ENCODE results near the gene TRIM8.
A peak's percentile ranks its signal among the peaks of the same experiment; 100 is the strongest.
"Not testable (repeated sequence)": the region's sequence is repeated elsewhere in the genome, so short reads cannot be mapped to it uniquely, and the experiment has no call there.

Gene TRIM8

GRCh38 chr10:102656026-102656425 lies 11.7 kb downstream of the TRIM8 start:
- Histone ChIP-seq H3K27ac (ENCODE audit: low read depth, low read length) (no peak overlapping the region), H3K4me3 (ENCODE audit: low read depth in 1 of 5, low read length in 5 of 5) (no peak overlapping the region), H3K4me1 (ENCODE audit: control insufficient read depth in 5 of 5, insufficient read depth in 5 of 5, low read length in 5 of 5) (peaks cover 7 to 60% (median 51%) of the 10 kb centered on the region in 5 donors), H3K36me3 (ENCODE audit: control insufficient read depth in 5 of 5, insufficient read depth in 5 of 5, low read length in 5 of 5) (peaks cover 0 to 78% (median 71%) of the 10 kb centered on the region in 5 donors), H3K9ac (ENCODE audit: low read length in 5 of 5) (no peak overlapping the region), H3K9me3 (ENCODE audit: control insufficient read depth in 5 of 5, low read length in 5 of 5) (no peaks in the 10 kb centered on the region), H3K27me3 (ENCODE audit: control insufficient read depth in 5 of 5, insufficient read depth in 4 of 5, low read length in 5 of 5) (no peaks in the 10 kb centered on the region)

- Histone ChIP-seq H3K9ac (ENCODE audit: low read length in 5 of 5) (no peak overlapping the region), H3K27ac (ENCODE audit: low read depth, low read length) (peak overlapping the region; percentile 57), H3K27me3 (ENCODE audit: control insufficient read depth in 5 of 5, insufficient read depth in 4 of 5, low read length in 5 of 5) (no peaks in the 10 kb centered on the region), H3K9me3 (ENCODE audit: control insufficient read depth in 5 of 5, low read length in 5 of 5) (no peaks in the 10 kb centered on the region), H3K36me3 (ENCODE audit: control insufficient read depth in 5 of 5, insufficient read depth in 5 of 5, low read length in 5 of 5) (peaks cover 0 to 69% (median 63%) of the 10 kb centered on the region in 5 donors), H3K4me3 (ENCODE audit: low read depth in 1 of 5, low read length in 5 of 5) (no peak overlapping the region), H3K4me1 (ENCODE audit: control insufficient read depth in 5 of 5, insufficient read depth in 5 of 5, low read length in 5 of 5) (peaks cover 7 to 56% (median 49%) of the 10 kb centered on the region in 5 donors)
These were observed 12.6 kb downstream of the TRIM8 start for GRCh38 chr10:102656791-102657371.

DNA sequence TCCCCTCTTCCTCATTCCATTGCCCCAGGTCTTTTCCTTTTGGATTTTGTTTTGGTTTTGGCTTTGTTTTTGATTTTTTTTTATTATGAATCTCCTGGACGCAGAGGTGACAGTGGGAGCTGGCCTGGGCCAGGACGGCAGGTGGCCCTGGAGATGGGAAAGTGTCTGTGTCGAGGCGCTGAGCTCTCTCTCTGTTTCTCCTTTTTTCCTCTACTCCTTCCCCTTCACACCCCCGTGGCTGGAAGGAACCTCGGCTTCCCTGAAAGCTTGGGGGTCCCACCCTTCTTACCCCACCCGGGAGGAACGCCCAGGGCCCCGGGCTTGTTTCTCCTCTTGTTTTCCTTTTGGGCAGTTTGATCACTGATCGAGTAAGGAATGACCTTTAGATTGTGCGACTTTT lies 13.2 kb downstream of the TRIM8 start:
- Histone ChIP-seq H3K27me3 (ENCODE audit: control insufficient read depth in 5 of 5, insufficient read depth in 4 of 5, low read length in 5 of 5) (no peaks in the 10 kb centered on the region), H3K4me1 (ENCODE audit: control insufficient read depth in 5 of 5, insufficient read depth in 5 of 5, low read length in 5 of 5) (peaks cover 3 to 50% (median 43%) of the 10 kb centered on the region in 5 donors), H3K36me3 (ENCODE audit: control insufficient read depth in 5 of 5, insufficient read depth in 5 of 5, low read length in 5 of 5) (peaks cover 0 to 64% (median 60%) of the 10 kb centered on the region in 5 donors), H3K9ac (ENCODE audit: low read length in 5 of 5) (no peak overlapping the region), H3K4me3 (ENCODE audit: low read depth in 1 of 5, low read length in 5 of 5) (no peak overlapping the region), H3K27ac (ENCODE audit: low read depth, low read length) (peak overlapping the region; percentile 57), H3K9me3 (ENCODE audit: control insufficient read depth in 5 of 5, low read length in 5 of 5) (no peaks in the 10 kb centered on the region)

GRCh38 chr10:102657984-102658724 lies 13.9 kb downstream of the TRIM8 start:
- Histone ChIP-seq H3K9ac (ENCODE audit: low read length in 5 of 5) (peak overlapping the region in 1 of 5 donors; percentile 7), H3K9me3 (ENCODE audit: control insufficient read depth in 5 of 5, low read length in 5 of 5) (no peaks in the 10 kb centered on the region), H3K4me3 (ENCODE audit: low read depth in 1 of 5, low read length in 5 of 5) (no peak overlapping the region), H3K27me3 (ENCODE audit: control insufficient read depth in 5 of 5, insufficient read depth in 4 of 5, low read length in 5 of 5) (no peaks in the 10 kb centered on the region), H3K36me3 (ENCODE audit: control insufficient read depth in 5 of 5, insufficient read depth in 5 of 5, low read length in 5 of 5) (peaks cover 0 to 59% (median 55%) of the 10 kb centered on the region in 5 donors), H3K27ac (ENCODE audit: low read depth, low read length) (peak overlapping the region; percentile 57), H3K4me1 (ENCODE audit: control insufficient read depth in 5 of 5, insufficient read depth in 5 of 5, low read length in 5 of 5) (peaks cover 3 to 46% (median 36%) of the 10 kb centered on the region in 5 donors)

GRCh38 chr10:102658802-102659201 lies 14.5 kb downstream of the TRIM8 start:
- peak overlapping the region; percentile 57 for H3K27ac ChIP-seq (ENCODE audit: low read depth, low read length)
- H3K36me3 ChIP-seq (ENCODE audit: control insufficient read depth in 5 of 5, insufficient read depth in 5 of 5, low read length in 5 of 5): peaks cover 0 to 52% (median 48%) of the 10 kb centered on the region in 5 donors
- H3K9me3 ChIP-seq (ENCODE audit: control insufficient read depth in 5 of 5, low read length in 5 of 5): no peaks in the 10 kb centered on the region
- H3K4me3 ChIP-seq (ENCODE audit: low read depth in 1 of 5, low read length in 5 of 5): no peak overlapping the region
- no peak overlapping the region for H3K9ac ChIP-seq (ENCODE audit: low read length in 5 of 5)
- peaks cover 3 to 40% (median 30%) of the 10 kb centered on the region in 5 donors for H3K4me1 ChIP-seq (ENCODE audit: control insufficient read depth in 5 of 5, insufficient read depth in 5 of 5, low read length in 5 of 5)
- H3K27me3 ChIP-seq (ENCODE audit: control insufficient read depth in 5 of 5, insufficient read depth in 4 of 5, low read length in 5 of 5): no peaks in the 10 kb centered on the region

- Histone ChIP-seq H3K4me3 (ENCODE audit: low read depth in 1 of 5, low read length in 5 of 5) (no peak overlapping the region), H3K27ac (ENCODE audit: low read depth, low read length) (no peak overlapping the region), H3K9ac (ENCODE audit: low read length in 5 of 5) (peak overlapping the region in 1 of 5 donors; percentile 43)
These were observed 16.8 kb downstream of the TRIM8 start for GRCh38 chr10:102660888-102661657.

GRCh38 chr10:102661658-102662028 lies 17.4 kb downstream of the TRIM8 start:
- peaks cover 0 to 30% (median 22%) of the 10 kb centered on the region in 5 donors for H3K36me3 ChIP-seq (ENCODE audit: control insufficient read depth in 5 of 5, insufficient read depth in 5 of 5, low read length in 5 of 5)
- H3K4me3 ChIP-seq (ENCODE audit: low read depth in 1 of 5, low read length in 5 of 5): no peak overlapping the region
- H3K4me1 ChIP-seq (ENCODE audit: control insufficient read depth in 5 of 5, insufficient read depth in 5 of 5, low read length in 5 of 5): peaks cover 3 to 34% (median 30%) of the 10 kb centered on the region in 5 donors
- no peaks in the 10 kb centered on the region for H3K9me3 ChIP-seq (ENCODE audit: control insufficient read depth in 5 of 5, low read length in 5 of 5)
- no peak overlapping the region for H3K9ac ChIP-seq (ENCODE audit: low read length in 5 of 5)
- no peak overlapping the region for H3K27ac ChIP-seq (ENCODE audit: low read depth, low read length)
- H3K27me3 ChIP-seq (ENCODE audit: control insufficient read depth in 5 of 5, insufficient read depth in 4 of 5, low read length in 5 of 5): no peaks in the 10 kb centered on the region

More at GRCh38 chr10:102660888-102661657, 16.8 kb downstream of the TRIM8 start:
- Histone ChIP-seq H3K9me3 (ENCODE audit: control insufficient read depth in 5 of 5, low read length in 5 of 5) (no peaks in the 10 kb centered on the region), H3K4me1 (ENCODE audit: control insufficient read depth in 5 of 5, insufficient read depth in 5 of 5, low read length in 5 of 5) (peaks cover 3 to 34% (median 30%) of the 10 kb centered on the region in 5 donors), H3K27me3 (ENCODE audit: control insufficient read depth in 5 of 5, insufficient read depth in 4 of 5, low read length in 5 of 5) (no peaks in the 10 kb centered on the region), H3K36me3 (ENCODE audit: control insufficient read depth in 5 of 5, insufficient read depth in 5 of 5, low read length in 5 of 5) (peaks cover 0 to 35% (median 28%) of the 10 kb centered on the region in 5 donors)

GRCh38 chr10:102665904-102666509 lies 21.7 kb downstream of the TRIM8 start:
- Histone ChIP-seq H3K9ac (ENCODE audit: low read length in 5 of 5) (no peak overlapping the region), H3K36me3 (ENCODE audit: control insufficient read depth in 5 of 5, insufficient read depth in 5 of 5, low read length in 5 of 5) (peaks cover 0 to 4% (median 0%) of the 10 kb centered on the region in 5 donors), H3K27ac (ENCODE audit: low read depth, low read length) (no peak overlapping the region), H3K27me3 (ENCODE audit: control insufficient read depth in 5 of 5, insufficient read depth in 4 of 5, low read length in 5 of 5) (no peaks in the 10 kb centered on the region), H3K4me3 (ENCODE audit: low read depth in 1 of 5, low read length in 5 of 5) (no peak overlapping the region), H3K9me3 (ENCODE audit: control insufficient read depth in 5 of 5, low read length in 5 of 5) (no peaks in the 10 kb centered on the region), H3K4me1 (ENCODE audit: control insufficient read depth in 5 of 5, insufficient read depth in 5 of 5, low read length in 5 of 5) (peaks cover 0 to 16% (median 10%) of the 10 kb centered on the region in 5 donors)

DNA sequence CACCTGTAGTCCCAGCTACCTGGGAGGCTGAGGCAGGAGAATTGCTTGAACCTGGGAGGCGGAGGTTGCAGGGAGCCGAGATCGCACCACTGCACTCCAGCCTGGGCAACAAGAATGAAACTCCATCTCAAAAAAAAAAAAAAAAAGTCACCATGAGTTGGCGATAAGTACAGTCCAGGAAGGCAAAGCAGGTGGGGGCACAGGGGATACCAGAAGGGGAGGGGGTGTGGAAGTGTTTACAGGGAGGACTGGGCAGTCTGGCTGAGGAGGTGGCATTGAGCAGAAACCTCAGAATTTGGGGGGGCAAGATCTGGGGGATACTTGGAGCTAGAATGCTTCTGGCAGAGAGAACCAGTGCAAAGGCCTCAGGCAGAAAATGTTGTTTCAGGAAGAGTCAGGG lies 23.1 kb downstream of the TRIM8 start:
- H3K4me3 ChIP-seq (ENCODE audit: low read depth in 1 of 5, low read length in 5 of 5); H3K27me3 ChIP-seq (ENCODE audit: control insufficient read depth in 5 of 5, insufficient read depth in 4 of 5, low read length in 5 of 5); H3K36me3 ChIP-seq (ENCODE audit: control insufficient read depth in 5 of 5, insufficient read depth in 5 of 5, low read length in 5 of 5); H3K9ac ChIP-seq (ENCODE audit: low read length in 5 of 5); H3K9me3 ChIP-seq (ENCODE audit: control insufficient read depth in 5 of 5, low read length in 5 of 5); H3K27ac ChIP-seq (ENCODE audit: low read depth, low read length): not testable (repeated sequence)
- H3K4me1 ChIP-seq (ENCODE audit: control insufficient read depth in 5 of 5, insufficient read depth in 5 of 5, low read length in 5 of 5): peaks cover 0 to 11% (median 6%) of the 10 kb centered on the region in 5 donors
